ENCODE results near the gene PTPRCAP.

DNA sequence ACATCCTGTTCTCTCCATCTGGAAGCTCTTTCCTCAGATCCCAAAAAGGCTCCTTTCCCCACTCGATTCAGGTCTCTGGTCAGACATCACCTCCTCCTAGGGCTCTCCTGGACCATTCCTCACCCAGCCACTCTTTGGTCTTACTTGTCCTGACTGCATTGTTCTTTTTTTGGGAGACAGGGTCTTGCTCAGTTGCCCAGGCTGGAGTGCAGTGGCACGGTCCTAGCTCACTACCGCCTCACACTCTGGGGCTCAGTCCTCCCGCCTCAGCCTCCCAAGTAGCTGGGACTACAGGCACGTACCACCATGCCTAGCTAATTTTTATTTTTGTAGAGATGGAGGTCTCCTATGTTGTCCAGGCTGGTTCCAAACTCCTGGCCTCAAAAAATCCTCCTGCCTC is 8.0 kb upstream of the PTPRCAP start:
- TF ChIP-seq EP300 (conservative IDR thresholded peaks at IDR 0.05; ENCODE audit: poor library complexity, severe bottlenecking) (no peak), EZH2 (IDR thresholded peaks at IDR 0.05; ENCODE audit: borderline replicate concordance, insufficient read depth, low read length, poor library complexity, severe bottlenecking) (no peak), POLR2AphosphoS5 (IDR thresholded peaks at IDR 0.05) (no peak), SMC3 (conservative IDR thresholded peaks at IDR 0.05; ENCODE audit: poor library complexity) (no peak), RAD21 (conservative IDR thresholded peaks at IDR 0.05) (no peak), MXI1 (conservative IDR thresholded peaks at IDR 0.05; ENCODE audit: poor library complexity, severe bottlenecking) (no peak), TAF1 (IDR thresholded peaks at IDR 0.05; ENCODE audit: low read depth) (no peak)
- TF ChIP-seq, protein P1, sequence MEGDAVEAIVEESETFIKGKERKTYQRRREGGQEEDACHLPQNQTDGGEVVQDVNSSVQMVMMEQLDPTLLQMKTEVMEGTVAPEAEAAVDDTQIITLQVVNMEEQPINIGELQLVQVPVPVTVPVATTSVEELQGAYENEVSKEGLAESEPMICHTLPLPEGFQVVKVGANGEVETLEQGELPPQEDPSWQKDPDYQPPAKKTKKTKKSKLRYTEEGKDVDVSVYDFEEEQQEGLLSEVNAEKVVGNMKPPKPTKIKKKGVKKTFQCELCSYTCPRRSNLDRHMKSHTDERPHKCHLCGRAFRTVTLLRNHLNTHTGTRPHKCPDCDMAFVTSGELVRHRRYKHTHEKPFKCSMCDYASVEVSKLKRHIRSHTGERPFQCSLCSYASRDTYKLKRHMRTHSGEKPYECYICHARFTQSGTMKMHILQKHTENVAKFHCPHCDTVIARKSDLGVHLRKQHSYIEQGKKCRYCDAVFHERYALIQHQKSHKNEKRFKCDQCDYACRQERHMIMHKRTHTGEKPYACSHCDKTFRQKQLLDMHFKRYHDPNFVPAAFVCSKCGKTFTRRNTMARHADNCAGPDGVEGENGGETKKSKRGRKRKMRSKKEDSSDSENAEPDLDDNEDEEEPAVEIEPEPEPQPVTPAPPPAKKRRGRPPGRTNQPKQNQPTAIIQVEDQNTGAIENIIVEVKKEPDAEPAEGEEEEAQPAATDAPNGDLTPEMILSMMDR (IDR thresholded peaks at IDR 0.05; ENCODE audit: poor library complexity, severe bottlenecking), result no peak

Data from neural cell (in vitro differentiated cells).